ENCODE results near the gene KLHDC7B. TPM values are rescaled to one million over a fixed set of nuclear protein-coding genes. Genes with fewer than 3 reads are reported as not detected.
A peak's percentile ranks its signal among the peaks of the same experiment; 100 is the strongest.

The KLHDC7B gene
- total RNA-seq, 1 experiment from 2014 or later = not detected

GRCh38 chr22:50525104-50525857, 20.4 kb upstream of the KLHDC7B start, which contains the start of gene SCO2 (continued):
- peak; percentile 36 for TF ChIP-seq PRDM15 (CRISPR knock-in tag; IDR thresholded peaks at IDR 0.05)
- TF ChIP-seq, protein P1, sequence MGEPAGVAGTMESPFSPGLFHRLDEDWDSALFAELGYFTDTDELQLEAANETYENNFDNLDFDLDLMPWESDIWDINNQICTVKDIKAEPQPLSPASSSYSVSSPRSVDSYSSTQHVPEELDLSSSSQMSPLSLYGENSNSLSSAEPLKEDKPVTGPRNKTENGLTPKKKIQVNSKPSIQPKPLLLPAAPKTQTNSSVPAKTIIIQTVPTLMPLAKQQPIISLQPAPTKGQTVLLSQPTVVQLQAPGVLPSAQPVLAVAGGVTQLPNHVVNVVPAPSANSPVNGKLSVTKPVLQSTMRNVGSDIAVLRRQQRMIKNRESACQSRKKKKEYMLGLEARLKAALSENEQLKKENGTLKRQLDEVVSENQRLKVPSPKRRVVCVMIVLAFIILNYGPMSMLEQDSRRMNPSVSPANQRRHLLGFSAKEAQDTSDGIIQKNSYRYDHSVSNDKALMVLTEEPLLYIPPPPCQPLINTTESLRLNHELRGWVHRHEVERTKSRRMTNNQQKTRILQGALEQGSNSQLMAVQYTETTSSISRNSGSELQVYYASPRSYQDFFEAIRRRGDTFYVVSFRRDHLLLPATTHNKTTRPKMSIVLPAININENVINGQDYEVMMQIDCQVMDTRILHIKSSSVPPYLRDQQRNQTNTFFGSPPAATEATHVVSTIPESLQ (CRISPR knock-in tag; IDR thresholded peaks at IDR 0.05) = peak; percentile 50; the same call in 1 of the 2 replicates
- TF ChIP-seq ZBTB21 (CRISPR knock-in tag; IDR thresholded peaks at IDR 0.05; ENCODE audit: borderline replicate concordance) = no peak
- TF ChIP-seq RORB (CRISPR knock-in tag; IDR thresholded peaks at IDR 0.05) = no peak
- peak; percentile 35; the same call in 1 of the 2 replicates for TF ChIP-seq ZNF317 (CRISPR knock-in tag; IDR thresholded peaks at IDR 0.05; ENCODE audit: borderline replicate concordance, low read depth)
- TF ChIP-seq, protein P2, sequence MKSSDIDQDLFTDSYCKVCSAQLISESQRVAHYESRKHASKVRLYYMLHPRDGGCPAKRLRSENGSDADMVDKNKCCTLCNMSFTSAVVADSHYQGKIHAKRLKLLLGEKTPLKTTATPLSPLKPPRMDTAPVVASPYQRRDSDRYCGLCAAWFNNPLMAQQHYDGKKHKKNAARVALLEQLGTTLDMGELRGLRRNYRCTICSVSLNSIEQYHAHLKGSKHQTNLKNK (CRISPR knock-in tag; IDR thresholded peaks at IDR 0.05) = no peak
- peak; percentile 62 for TF ChIP-seq TP53 (CRISPR knock-in tag; IDR thresholded peaks at IDR 0.05)
- TF ChIP-seq ZNF423 (CRISPR knock-in tag; IDR thresholded peaks at IDR 0.05) = peak; percentile 63; the same call in 1 of the 2 replicates
- TF ChIP-seq ARID4B (CRISPR knock-in tag; IDR thresholded peaks at IDR 0.05; ENCODE audit: borderline replicate concordance) = peak; percentile 90; the same call in 1 of the 2 replicates
- TF ChIP-seq, protein P3, sequence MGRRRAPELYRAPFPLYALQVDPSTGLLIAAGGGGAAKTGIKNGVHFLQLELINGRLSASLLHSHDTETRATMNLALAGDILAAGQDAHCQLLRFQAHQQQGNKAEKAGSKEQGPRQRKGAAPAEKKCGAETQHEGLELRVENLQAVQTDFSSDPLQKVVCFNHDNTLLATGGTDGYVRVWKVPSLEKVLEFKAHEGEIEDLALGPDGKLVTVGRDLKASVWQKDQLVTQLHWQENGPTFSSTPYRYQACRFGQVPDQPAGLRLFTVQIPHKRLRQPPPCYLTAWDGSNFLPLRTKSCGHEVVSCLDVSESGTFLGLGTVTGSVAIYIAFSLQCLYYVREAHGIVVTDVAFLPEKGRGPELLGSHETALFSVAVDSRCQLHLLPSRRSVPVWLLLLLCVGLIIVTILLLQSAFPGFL (CRISPR knock-in tag; IDR thresholded peaks at IDR 0.05; ENCODE audit: borderline replicate concordance) = no peak
- no peak for TF ChIP-seq ZNF512 (CRISPR knock-in tag; IDR thresholded peaks at IDR 0.05; ENCODE audit: borderline replicate concordance)
- no peak for TF ChIP-seq ZNF671 (CRISPR knock-in tag; IDR thresholded peaks at IDR 0.05)
- TF ChIP-seq AR (CRISPR knock-in tag; IDR thresholded peaks at IDR 0.05) = no peak
- TF ChIP-seq ZNF219 (CRISPR knock-in tag; IDR thresholded peaks at IDR 0.05; ENCODE audit: borderline replicate concordance) = no peak
- TF ChIP-seq GRHL2 (CRISPR knock-in tag; IDR thresholded peaks at IDR 0.05; ENCODE audit: insufficient replicate concordance, severe bottlenecking) = no peak
- TF ChIP-seq, protein P4, sequence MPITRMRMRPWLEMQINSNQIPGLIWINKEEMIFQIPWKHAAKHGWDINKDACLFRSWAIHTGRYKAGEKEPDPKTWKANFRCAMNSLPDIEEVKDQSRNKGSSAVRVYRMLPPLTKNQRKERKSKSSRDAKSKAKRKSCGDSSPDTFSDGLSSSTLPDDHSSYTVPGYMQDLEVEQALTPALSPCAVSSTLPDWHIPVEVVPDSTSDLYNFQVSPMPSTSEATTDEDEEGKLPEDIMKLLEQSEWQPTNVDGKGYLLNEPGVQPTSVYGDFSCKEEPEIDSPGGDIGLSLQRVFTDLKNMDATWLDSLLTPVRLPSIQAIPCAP (CRISPR knock-in tag; IDR thresholded peaks at IDR 0.05) = peak; percentile 48; the same call in 1 of the 2 replicates
- no peak for TF ChIP-seq GTF2I (CRISPR knock-in tag; conservative IDR thresholded peaks at IDR 0.05)
- TF ChIP-seq ETV6 (CRISPR knock-in tag; IDR thresholded peaks at IDR 0.05) = peak; percentile 61
- no peak for TF ChIP-seq RELA (CRISPR knock-in tag; IDR thresholded peaks at IDR 0.05; ENCODE audit: borderline replicate concordance)
- TF ChIP-seq EMX1 (CRISPR knock-in tag; IDR thresholded peaks at IDR 0.05) = no peak
- no peak for TF ChIP-seq SOX15 (CRISPR knock-in tag; IDR thresholded peaks at IDR 0.05)
